ENCODE measurements around the gene DNA2. TPM values are rescaled to one million over a fixed set of nuclear protein-coding genes. Genes with fewer than 3 reads are reported as not detected.

DNA2 gene
- total RNA-seq, 2 experiments from 2014 or later = 3.7 to 5.7 TPM

DNA sequence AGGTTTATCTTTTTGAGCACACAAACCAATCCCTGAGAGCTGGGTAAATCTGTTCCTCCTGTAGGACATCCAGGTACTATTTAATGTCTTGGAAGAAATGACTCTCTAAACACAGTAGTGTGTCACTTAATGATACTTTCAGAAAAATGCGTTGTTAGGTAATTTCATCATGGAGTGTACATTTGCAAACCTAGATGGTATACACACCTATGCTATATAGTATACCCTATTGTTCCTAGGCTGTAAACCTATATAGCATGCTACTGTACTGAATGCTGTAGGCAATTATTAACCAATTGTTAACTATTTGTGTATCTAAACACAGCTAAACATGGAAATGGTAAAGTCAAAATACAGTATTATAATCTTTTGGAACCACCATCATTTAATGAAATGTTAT, 74.8 kb downstream of the DNA2 start:
- Histone ChIP-seq H3K9me3 (ENCODE audit: control insufficient read depth in 1 of 2, insufficient read depth in 1 of 2, low read length in 2 of 2) (no peaks in the 10 kb centered on the region), H3K4me3 (ENCODE audit: low read length) (no peak overlapping the region), H3K36me3 (ENCODE audit: insufficient read depth, low read length) (peaks cover 28% of the 10 kb centered on the region), H3K27me3 (ENCODE audit: control insufficient read depth in 1 of 2, insufficient read depth in 2 of 2, low read length in 2 of 2) (no peaks in the 10 kb centered on the region), H3K4me1 (ENCODE audit: insufficient read depth, low read length) (no peaks in the 10 kb centered on the region), H3K27ac (ENCODE audit: low read depth in 1 of 2, low read length in 2 of 2) (no peak overlapping the region)
- H3K4me3 Mint-ChIP-seq = no peak overlapping the region
- H3K9me3 Mint-ChIP-seq = no peaks in the 10 kb centered on the region
- no peak for ATAC-seq (ENCODE audit: poor library complexity)
- H3K36me3 Mint-ChIP-seq (ENCODE audit: low read depth) = peaks cover 51% of the 10 kb centered on the region
- ChIA-PET CTCF (interaction anchor here (1.6 kb wide), 1 partner anchor 86 kb away, joined by 3 read pairs; no protein-coding TSS in a partner anchor), POLR2A (no interaction called here)
- H3K4me1 Mint-ChIP-seq (ENCODE audit: low read depth) = peaks cover 8% of the 10 kb centered on the region
- no peaks in the 10 kb centered on the region for H3K27me3 Mint-ChIP-seq
- TF ChIP-seq, protein P1, sequence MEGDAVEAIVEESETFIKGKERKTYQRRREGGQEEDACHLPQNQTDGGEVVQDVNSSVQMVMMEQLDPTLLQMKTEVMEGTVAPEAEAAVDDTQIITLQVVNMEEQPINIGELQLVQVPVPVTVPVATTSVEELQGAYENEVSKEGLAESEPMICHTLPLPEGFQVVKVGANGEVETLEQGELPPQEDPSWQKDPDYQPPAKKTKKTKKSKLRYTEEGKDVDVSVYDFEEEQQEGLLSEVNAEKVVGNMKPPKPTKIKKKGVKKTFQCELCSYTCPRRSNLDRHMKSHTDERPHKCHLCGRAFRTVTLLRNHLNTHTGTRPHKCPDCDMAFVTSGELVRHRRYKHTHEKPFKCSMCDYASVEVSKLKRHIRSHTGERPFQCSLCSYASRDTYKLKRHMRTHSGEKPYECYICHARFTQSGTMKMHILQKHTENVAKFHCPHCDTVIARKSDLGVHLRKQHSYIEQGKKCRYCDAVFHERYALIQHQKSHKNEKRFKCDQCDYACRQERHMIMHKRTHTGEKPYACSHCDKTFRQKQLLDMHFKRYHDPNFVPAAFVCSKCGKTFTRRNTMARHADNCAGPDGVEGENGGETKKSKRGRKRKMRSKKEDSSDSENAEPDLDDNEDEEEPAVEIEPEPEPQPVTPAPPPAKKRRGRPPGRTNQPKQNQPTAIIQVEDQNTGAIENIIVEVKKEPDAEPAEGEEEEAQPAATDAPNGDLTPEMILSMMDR (IDR thresholded peaks at IDR 0.05) = no peak
- no peak for DNase-seq
- H3K27ac Mint-ChIP-seq = no peak overlapping the region
- intact Hi-C loops (cut with DNase I, micrococcal nuclease) = no loop called here

DNA sequence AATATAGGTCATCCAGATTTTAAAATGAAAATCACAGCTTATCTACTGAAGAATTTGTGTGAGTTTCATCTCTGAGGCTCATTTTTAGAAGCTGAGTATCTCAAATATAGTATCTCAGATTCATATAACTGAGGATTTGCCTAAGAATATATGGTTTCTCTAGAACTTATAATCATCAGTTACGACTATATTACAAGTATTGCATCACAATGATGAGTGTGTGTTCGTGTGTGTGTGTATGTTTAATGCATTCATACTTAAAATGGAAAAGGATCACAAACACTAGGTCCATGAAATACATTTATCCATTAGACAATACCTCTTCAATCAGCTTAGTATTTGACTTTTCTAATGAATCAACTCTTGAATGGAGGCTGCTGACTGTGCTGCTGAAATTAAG, 86.0 kb downstream of the DNA2 start:
- no peak overlapping the region for H3K27ac ChIP-seq (ENCODE audit: low read depth in 1 of 2, low read length in 2 of 2)
- DNase-seq (no peak), ATAC-seq (ENCODE audit: poor library complexity) (no peak)
- H3K9me3 ChIP-seq (ENCODE audit: control insufficient read depth in 1 of 2, insufficient read depth in 1 of 2, low read length in 2 of 2) = no peaks in the 10 kb centered on the region
- Mint-ChIP-seq H3K27me3 (no peaks in the 10 kb centered on the region), H3K9me3 (no peaks in the 10 kb centered on the region), H3K27ac (no peak overlapping the region), H3K4me3 (no peak overlapping the region), H3K4me1 (ENCODE audit: low read depth) (no peaks in the 10 kb centered on the region), H3K36me3 (ENCODE audit: low read depth) (peaks cover 73% of the 10 kb centered on the region)
- peaks cover 47% of the 10 kb centered on the region for H3K36me3 ChIP-seq (ENCODE audit: insufficient read depth, low read length)
- no peak overlapping the region for H3K4me3 ChIP-seq (ENCODE audit: low read length)
- ChIA-PET CTCF (interaction anchor here (0.6 to 2.2 kb wide), 2 partner anchors 14 to 21 kb away, joined by 3 to 11 read pairs; partner anchors contain the start of gene RUFY2), POLR2A (interaction anchor here (0.7 kb wide), 1 partner anchor 42 kb away, joined by 3 read pairs; no protein-coding TSS in a partner anchor)
- TF ChIP-seq, protein P1 (IDR thresholded peaks at IDR 0.05) = no peak
- no peaks in the 10 kb centered on the region for H3K4me1 ChIP-seq (ENCODE audit: insufficient read depth, low read length)
- intact Hi-C loops (cut with DNase I, micrococcal nuclease) = no loop called here
- H3K27me3 ChIP-seq (ENCODE audit: control insufficient read depth in 1 of 2, insufficient read depth in 2 of 2, low read length in 2 of 2) = no peaks in the 10 kb centered on the region

DNA sequence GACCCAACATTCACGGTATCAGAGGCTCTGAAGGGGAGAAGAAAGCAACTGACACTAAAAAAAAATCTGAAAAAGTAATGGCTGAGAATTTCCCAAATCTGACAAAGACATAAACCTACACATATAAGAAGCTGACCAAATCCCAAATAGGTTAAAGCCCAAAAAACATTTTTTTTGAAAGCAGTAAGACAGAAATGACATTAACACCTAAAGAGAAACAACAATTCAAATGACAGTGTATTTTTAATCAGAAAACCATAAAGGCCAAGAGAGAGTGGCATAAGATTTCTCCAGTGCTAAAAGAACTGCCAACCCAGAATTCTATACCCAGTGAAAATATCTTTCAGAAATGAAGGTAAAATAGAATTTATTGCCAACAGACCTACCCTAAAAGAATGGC, 100.2 kb downstream of the DNA2 start:
- no peak overlapping the region for H3K27ac Mint-ChIP-seq
- H3K4me1 ChIP-seq (ENCODE audit: insufficient read depth, low read length) = no peaks in the 10 kb centered on the region
- H3K27me3 Mint-ChIP-seq = no peaks in the 10 kb centered on the region
- no peaks in the 10 kb centered on the region for H3K4me1 Mint-ChIP-seq (ENCODE audit: low read depth)
- no peak for ATAC-seq (ENCODE audit: poor library complexity)
- no peak overlapping the region for H3K27ac ChIP-seq (ENCODE audit: low read depth in 1 of 2, low read length in 2 of 2)
- intact Hi-C loops (cut with DNase I, micrococcal nuclease) = no loop called here
- POLR2A ChIA-PET = no interaction called here
- H3K4me3 ChIP-seq (ENCODE audit: low read length) = no peak overlapping the region
- CTCF ChIA-PET = no interaction called here
- H3K4me3 Mint-ChIP-seq = no peak overlapping the region
- H3K9me3 ChIP-seq (ENCODE audit: control insufficient read depth in 1 of 2, insufficient read depth in 1 of 2, low read length in 2 of 2) = peaks cover 0 to 17% of the 10 kb centered on the region in 2 experiments
- peaks cover 33% of the 10 kb centered on the region for H3K36me3 ChIP-seq (ENCODE audit: insufficient read depth, low read length)
- peaks cover 75% of the 10 kb centered on the region for H3K36me3 Mint-ChIP-seq (ENCODE audit: low read depth)
- DNase-seq = no peak
- TF ChIP-seq, protein P1 (IDR thresholded peaks at IDR 0.05) = no peak
- H3K9me3 Mint-ChIP-seq = peaks cover 3% of the 10 kb centered on the region
- no peaks in the 10 kb centered on the region for H3K27me3 ChIP-seq (ENCODE audit: control insufficient read depth in 1 of 2, insufficient read depth in 2 of 2, low read length in 2 of 2)
